ENCODE data around the gene MEF2A. TPM values are rescaled to one million over a fixed set of nuclear protein-coding genes. Genes with fewer than 3 reads are reported as not detected.

Gene MEF2A
- total RNA-seq, 1 donor from 2014 or later: 184 TPM

- no peak overlapping the region for H3K4me3 Mint-ChIP-seq (ENCODE audit: unreplicated experiment)
- TF ChIP-seq CTCF (IDR thresholded peaks at IDR 0.05): no peak
- H3K9me3 Mint-ChIP-seq (ENCODE audit: low read depth): peaks cover 38% of the 10 kb centered on the region
- H3K27me3 Mint-ChIP-seq (ENCODE audit: low read depth): no peaks in the 10 kb centered on the region
- no peak overlapping the region for H3K27ac Mint-ChIP-seq (ENCODE audit: unreplicated experiment)
- H3K36me3 Mint-ChIP-seq (ENCODE audit: low read depth): peaks cover 7% of the 10 kb centered on the region
- no peaks in the 10 kb centered on the region for H3K4me1 Mint-ChIP-seq (ENCODE audit: low read depth)
- no peak for DNase-seq (ENCODE audit: low spot score)
Measured at GRCh38 chr15:99526671-99527070, 39.1 kb upstream of the MEF2A start.

- DNase-seq (ENCODE audit: low spot score): no peak
- Mint-ChIP-seq H3K9me3 (ENCODE audit: low read depth) (peaks cover 11% of the 10 kb centered on the region), H3K36me3 (ENCODE audit: low read depth) (peaks cover 3% of the 10 kb centered on the region), H3K27me3 (ENCODE audit: low read depth) (no peaks in the 10 kb centered on the region), H3K27ac (ENCODE audit: unreplicated experiment) (peak overlapping the region; percentile 93), H3K4me3 (ENCODE audit: unreplicated experiment) (no peak overlapping the region), H3K4me1 (ENCODE audit: low read depth) (peaks cover 38% of the 10 kb centered on the region)
- TF ChIP-seq CTCF (IDR thresholded peaks at IDR 0.05): no peak
Measured at GRCh38 chr15:99536422-99537040, 29.3 kb upstream of the MEF2A start.

DNA sequence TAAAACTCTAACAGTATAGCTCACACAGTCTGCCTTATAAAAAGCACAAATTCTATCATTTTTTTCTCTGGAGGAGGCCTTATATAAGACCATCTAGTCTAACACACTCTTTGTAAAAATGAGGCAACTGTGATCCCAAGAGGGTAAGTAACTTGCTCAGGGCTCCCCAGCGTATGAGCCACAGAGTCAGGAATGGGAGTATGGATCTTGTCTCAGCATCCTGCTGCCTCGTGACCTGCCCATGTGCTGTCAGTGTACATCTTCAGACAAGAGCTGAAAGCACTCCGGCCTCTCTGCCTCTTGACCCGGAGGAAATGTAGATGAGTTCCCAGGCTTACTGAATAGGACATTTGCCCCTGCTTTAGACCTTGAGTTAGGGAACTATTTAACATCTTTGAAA is 28.4 kb upstream of the MEF2A start:
- H3K27ac Mint-ChIP-seq (ENCODE audit: unreplicated experiment): peak overlapping the region; percentile 93
- peaks cover 3% of the 10 kb centered on the region for H3K36me3 Mint-ChIP-seq (ENCODE audit: low read depth)
- TF ChIP-seq CTCF (IDR thresholded peaks at IDR 0.05): no peak
- no peaks in the 10 kb centered on the region for H3K27me3 Mint-ChIP-seq (ENCODE audit: low read depth)
- peaks cover 38% of the 10 kb centered on the region for H3K4me1 Mint-ChIP-seq (ENCODE audit: low read depth)
- H3K9me3 Mint-ChIP-seq (ENCODE audit: low read depth): peaks cover 8% of the 10 kb centered on the region
- DNase-seq (ENCODE audit: low spot score): no peak
- no peak overlapping the region for H3K4me3 Mint-ChIP-seq (ENCODE audit: unreplicated experiment)

DNA sequence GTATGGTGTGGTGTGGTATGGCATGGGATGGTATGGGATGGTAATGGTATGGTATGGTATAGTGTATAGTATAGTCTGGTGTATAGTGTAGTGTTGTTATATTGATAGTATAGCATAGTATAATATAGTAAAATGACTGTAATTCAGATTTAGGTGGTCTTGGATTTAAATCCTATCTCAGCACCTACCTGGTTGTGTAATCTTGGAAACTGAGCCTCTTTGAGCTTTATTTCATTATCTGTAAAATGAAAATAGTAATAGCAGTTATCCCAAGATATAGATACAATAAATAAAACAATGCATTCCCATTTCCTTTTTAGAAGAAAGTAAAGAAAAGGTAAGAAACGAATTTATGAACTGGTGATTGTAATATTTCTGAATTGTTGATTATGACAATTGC is 27.5 kb upstream of the MEF2A start:
- no peak for DNase-seq (ENCODE audit: low spot score)
- peak overlapping the region; percentile 73 for H3K27ac Mint-ChIP-seq (ENCODE audit: unreplicated experiment)
- peaks cover 3% of the 10 kb centered on the region for H3K36me3 Mint-ChIP-seq (ENCODE audit: low read depth)
- no peaks in the 10 kb centered on the region for H3K27me3 Mint-ChIP-seq (ENCODE audit: low read depth)
- no peak for TF ChIP-seq CTCF (IDR thresholded peaks at IDR 0.05)
- peaks cover 42% of the 10 kb centered on the region for H3K4me1 Mint-ChIP-seq (ENCODE audit: low read depth)
- H3K4me3 Mint-ChIP-seq (ENCODE audit: unreplicated experiment): no peak overlapping the region
- peaks cover 6% of the 10 kb centered on the region for H3K9me3 Mint-ChIP-seq (ENCODE audit: low read depth)

GRCh38 chr15:99542828-99543227 is 23.0 kb upstream of the MEF2A start:
- Mint-ChIP-seq H3K9me3 (ENCODE audit: low read depth) (no peaks in the 10 kb centered on the region), H3K27me3 (ENCODE audit: low read depth) (no peaks in the 10 kb centered on the region), H3K36me3 (ENCODE audit: low read depth) (no peaks in the 10 kb centered on the region), H3K4me3 (ENCODE audit: unreplicated experiment) (no peak overlapping the region), H3K4me1 (ENCODE audit: low read depth) (peaks cover 16% of the 10 kb centered on the region), H3K27ac (ENCODE audit: unreplicated experiment) (no peak overlapping the region)
- no peak for DNase-seq (ENCODE audit: low spot score)
- no peak for TF ChIP-seq CTCF (IDR thresholded peaks at IDR 0.05)
